ENCODE measurements around the gene AUH.

Gene AUH

DNA sequence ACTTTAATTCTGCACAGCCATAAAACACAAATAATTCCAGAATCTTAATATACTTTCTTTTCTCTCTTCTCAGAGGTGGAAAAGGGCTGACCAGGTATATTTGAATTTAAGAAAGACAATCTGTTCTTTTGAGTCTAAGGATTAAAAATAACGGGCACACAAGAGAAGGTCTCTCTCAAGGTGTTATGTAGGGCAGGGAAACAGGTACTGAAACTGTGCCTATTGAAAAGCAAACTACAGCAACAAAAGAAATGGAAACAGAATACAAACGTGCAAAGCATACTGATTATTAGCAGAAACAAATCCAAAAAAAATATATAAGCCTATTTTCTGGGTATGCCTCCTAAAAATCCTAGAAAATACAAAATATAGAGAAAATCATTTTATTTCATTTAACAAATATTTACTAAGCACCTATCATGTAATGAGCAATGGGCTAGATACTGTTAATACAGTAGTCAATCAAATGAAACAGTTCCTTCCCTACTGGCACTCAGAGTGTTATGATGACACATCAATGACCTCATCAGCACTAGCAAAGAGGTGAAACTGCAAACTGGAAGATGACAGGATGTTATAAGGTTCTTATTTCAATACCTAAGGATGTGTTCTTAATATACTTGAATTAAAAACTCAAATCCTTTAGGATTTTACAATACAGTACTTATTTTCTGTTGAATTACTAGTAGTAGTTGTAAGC, 87.7 kb downstream of the AUH start:
- H2AFZ ChIP-seq (ENCODE audit: low read depth, low read length), result no peak overlapping the region

DNA sequence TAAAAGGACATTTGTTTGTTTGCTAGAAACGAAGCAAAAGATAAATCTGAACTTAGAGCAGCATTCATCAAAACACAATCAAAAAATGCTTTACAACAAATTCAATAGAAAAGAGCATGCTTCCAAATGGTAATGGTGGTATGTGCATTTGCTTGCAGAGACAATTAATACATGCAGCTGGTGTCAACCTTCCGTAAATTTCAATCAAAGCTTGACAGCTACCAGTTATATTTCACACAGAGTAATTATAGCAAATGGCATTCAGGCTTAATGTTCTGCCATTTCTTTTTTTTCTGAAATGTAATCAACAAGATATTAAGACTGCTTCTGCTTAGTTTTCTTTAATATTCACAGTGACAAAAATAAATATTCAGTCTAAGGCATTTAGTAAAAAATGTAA, 90.6 kb downstream of the AUH start:
- H3K27me3 ChIP-seq (ENCODE audit: low read depth, low read length), result no peaks in the 10 kb centered on the region
- no peak overlapping the region for H2AFZ ChIP-seq (ENCODE audit: low read depth, low read length)
- H3K4me1 ChIP-seq (ENCODE audit: low read length), result peaks cover 6% of the 10 kb centered on the region; the same call in 1 of the 2 replicates
- H3K36me3 ChIP-seq (replicated peaks; ENCODE audit: low read depth, low read length), result no peaks in the 10 kb centered on the region
- TF ChIP-seq EZH2phosphoT487 (IDR thresholded peaks at IDR 0.05; ENCODE audit: low read depth) (no peak), CTCF (IDR thresholded peaks at IDR 0.05; ENCODE audit: low read depth, low read length) (no peak)
- no peaks in the 10 kb centered on the region for H3K79me2 ChIP-seq (ENCODE audit: low read length)
- no peak overlapping the region for H3K4me3 ChIP-seq (ENCODE audit: low read length)
- H3K27ac ChIP-seq (ENCODE audit: low read length), result no peak overlapping the region
- H3K4me2 ChIP-seq (ENCODE audit: low read length), result no peak overlapping the region
- no peaks in the 10 kb centered on the region for H4K20me1 ChIP-seq (ENCODE audit: insufficient read depth, low read length)
- no peak overlapping the region for H3K9ac ChIP-seq (ENCODE audit: low read length)
- no peaks in the 10 kb centered on the region for H3K9me3 ChIP-seq (ENCODE audit: insufficient read depth, low read length)

More for the DNA sequence above, 87.7 kb downstream of the AUH start:
- peaks cover 6% of the 10 kb centered on the region; the same call in 1 of the 2 replicates for H3K4me1 ChIP-seq (ENCODE audit: low read length)
- H3K4me2 ChIP-seq (ENCODE audit: low read length), result no peak overlapping the region
- no peaks in the 10 kb centered on the region for H3K36me3 ChIP-seq (replicated peaks; ENCODE audit: low read depth, low read length)
- no peak overlapping the region for H3K9ac ChIP-seq (ENCODE audit: low read length)
- no peaks in the 10 kb centered on the region for H3K79me2 ChIP-seq (ENCODE audit: low read length)
- H3K9me3 ChIP-seq (ENCODE audit: insufficient read depth, low read length), result no peaks in the 10 kb centered on the region
- H3K4me3 ChIP-seq (ENCODE audit: low read length), result no peak overlapping the region
- no peaks in the 10 kb centered on the region for H4K20me1 ChIP-seq (ENCODE audit: insufficient read depth, low read length)
- TF ChIP-seq EZH2phosphoT487 (IDR thresholded peaks at IDR 0.05; ENCODE audit: low read depth) (no peak), CTCF (IDR thresholded peaks at IDR 0.05; ENCODE audit: low read depth, low read length) (no peak)
- H3K27me3 ChIP-seq (ENCODE audit: low read depth, low read length), result no peaks in the 10 kb centered on the region
- H3K27ac ChIP-seq (ENCODE audit: low read length), result no peak overlapping the region

DNA sequence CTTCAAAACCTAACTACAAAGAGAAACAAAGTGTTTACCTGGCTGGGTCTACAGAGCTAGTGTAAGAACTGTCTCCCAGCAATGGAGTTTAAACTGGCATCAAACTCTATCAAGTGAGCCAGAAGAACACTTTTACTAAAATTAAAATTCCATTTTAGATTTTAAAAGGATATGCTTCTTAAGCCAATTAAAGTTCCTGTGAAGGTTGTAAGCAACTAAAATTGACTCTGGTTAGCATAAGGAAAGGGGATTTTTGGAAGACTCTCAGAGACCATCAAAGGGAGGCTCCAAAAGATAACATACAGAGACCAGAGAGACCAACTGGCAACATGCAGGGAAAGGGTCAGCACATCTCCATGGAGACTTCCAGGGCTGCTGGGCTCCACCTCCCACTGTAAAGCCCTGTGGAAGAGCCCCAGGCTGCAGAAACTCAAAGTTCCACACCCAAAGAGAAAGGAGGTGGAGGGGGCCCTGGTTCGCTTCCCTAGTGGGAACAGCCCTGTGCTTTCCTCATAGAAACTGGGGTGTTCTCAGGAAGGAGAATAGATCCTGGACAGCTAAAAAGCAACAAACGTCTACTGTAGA, 91.7 kb downstream of the AUH start:
- no peak overlapping the region for H3K27ac ChIP-seq (ENCODE audit: low read length)
- H3K9ac ChIP-seq (ENCODE audit: low read length), result no peak overlapping the region
- no peaks in the 10 kb centered on the region for H3K27me3 ChIP-seq (ENCODE audit: low read depth, low read length)
- TF ChIP-seq CTCF (IDR thresholded peaks at IDR 0.05; ENCODE audit: low read depth, low read length), result no peak
- TF ChIP-seq EZH2phosphoT487 (IDR thresholded peaks at IDR 0.05; ENCODE audit: low read depth), result no peak
- H3K79me2 ChIP-seq (ENCODE audit: low read length), result no peaks in the 10 kb centered on the region
- no peak overlapping the region for H3K4me3 ChIP-seq (ENCODE audit: low read length)
- H3K9me3 ChIP-seq (ENCODE audit: insufficient read depth, low read length), result no peaks in the 10 kb centered on the region
- no peak overlapping the region for H2AFZ ChIP-seq (ENCODE audit: low read depth, low read length)
- H3K4me2 ChIP-seq (ENCODE audit: low read length), result no peak overlapping the region
- H3K36me3 ChIP-seq (replicated peaks; ENCODE audit: low read depth, low read length), result no peaks in the 10 kb centered on the region
- peaks cover 6% of the 10 kb centered on the region; the same call in 1 of the 2 replicates for H3K4me1 ChIP-seq (ENCODE audit: low read length)
- no peaks in the 10 kb centered on the region for H4K20me1 ChIP-seq (ENCODE audit: insufficient read depth, low read length)

DNA sequence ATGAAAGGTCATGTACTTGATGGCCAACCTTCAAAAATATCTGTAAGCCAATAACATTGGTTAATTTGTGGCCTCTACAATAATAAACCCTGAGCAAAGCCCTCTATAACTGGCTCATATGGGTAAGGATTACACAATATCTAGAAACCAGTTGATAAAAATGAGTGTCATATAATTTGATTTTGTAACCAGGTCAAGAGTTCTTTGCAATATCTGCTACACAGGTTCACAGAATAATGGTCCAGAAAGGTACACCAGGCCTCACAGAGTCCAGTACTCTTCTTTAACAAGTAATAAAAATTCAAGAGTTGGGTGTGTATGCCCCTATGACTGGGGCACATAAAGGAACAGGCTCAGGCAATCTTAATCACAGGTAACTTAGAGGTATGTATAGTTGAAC, 95.3 kb downstream of the AUH start:
- Histone ChIP-seq H2AFZ (ENCODE audit: low read depth, low read length) (no peak overlapping the region), H3K79me2 (ENCODE audit: low read length) (no peaks in the 10 kb centered on the region), H3K27me3 (ENCODE audit: low read depth, low read length) (no peaks in the 10 kb centered on the region), H3K36me3 (replicated peaks; ENCODE audit: low read depth, low read length) (no peaks in the 10 kb centered on the region), H3K9me3 (ENCODE audit: insufficient read depth, low read length) (no peaks in the 10 kb centered on the region), H4K20me1 (ENCODE audit: insufficient read depth, low read length) (no peaks in the 10 kb centered on the region), H3K4me2 (ENCODE audit: low read length) (no peak overlapping the region), H3K4me3 (ENCODE audit: low read length) (no peak overlapping the region), H3K9ac (ENCODE audit: low read length) (no peak overlapping the region), H3K27ac (ENCODE audit: low read length) (no peak overlapping the region), H3K4me1 (ENCODE audit: low read length) (no peaks in the 10 kb centered on the region)
- TF ChIP-seq EZH2phosphoT487 (IDR thresholded peaks at IDR 0.05; ENCODE audit: low read depth) (no peak), CTCF (IDR thresholded peaks at IDR 0.05; ENCODE audit: low read depth, low read length) (no peak)
